K562 (cell line): ENCODE measurements around the gene ACY1. TPM values are rescaled to one million over a fixed set of nuclear protein-coding genes. Genes with fewer than 3 reads are reported as not detected.

Experiments
- ATAC-seq: fragments of 200-7000 bp; cut with Tn5 transposase; 3 replicates; pipeline ENCODE4 v1.9.1; 2020; ENCODE audit warnings: moderate library complexity
- BruUV-seq: library from RNA; stranded (reverse); fragments of 400-500 nt; replicated peaks from 2 replicates; lab custom pipeline; 2021; lab: Mats Ljungman, UMichigan
- CTCF ChIA-PET: fragments of 300-600 bp; formaldehyde crosslinking; extraction: SDS; loops from one replicate; lab custom pipeline; 2021; ENCODE audit warnings: low intra/inter-chr PET ratio; lab: Yijun Ruan, JAX
- POLR2A ChIA-PET: fragments of 300-600, 350-650 bp; sonication (Branson Sonifier 250); formaldehyde crosslinking; extraction: SDS; loops from one replicate; lab custom pipeline; 2021; ENCODE audit warnings: antibody characterized with exemption, inconsistent platforms; lab: Yijun Ruan, JAX
- DNase-seq, 4 experiments: peaks; one replicate each; pipeline versions ENCODE4 v3.0.0 to v3.0.0-alpha.2; 2011 to 2018; ENCODE audit warnings: low spot score in 3 of 4, mixed read lengths in 3 of 4; ENCODE audit errors: extremely low read depth in 1 of 4
- FAIRE-seq: peaks from 2 replicates; lab custom pipeline; 2011; peaks lifted over from hg19 to GRCh38; lab: Jason Lieb, UNC
- H2AFZ ChIP-seq: 2 replicates; pipeline ENCODE4 v1.6.0; 2011; ENCODE audit warnings: low read depth, low read length, control low read depth, inconsistent platforms
- H3K27ac ChIP-seq: fragments of 200-600 bp; 3 replicates; pipeline ENCODE4 v1.8.0; 2011; ENCODE audit warnings: low read depth, mild to moderate bottlenecking, control low read depth, inconsistent platforms, low read length, moderate library complexity, mixed read lengths; ENCODE audit errors: extremely low read depth
- H3K27me3 ChIP-seq, 2 experiments: fragments of 300-600 bp in 1 of 2; 2 replicates in 1 of 2; 3 replicates in 1 of 2; pipeline versions ENCODE4 v1.6.0 to v1.8.0; 2011; ENCODE audit warnings: inconsistent platforms in 2 of 2, low read length in 2 of 2, mild to moderate bottlenecking in 1 of 2, mixed read lengths in 1 of 2, moderate library complexity in 1 of 2; ENCODE audit not compliant: control insufficient read depth in 2 of 2, insufficient read depth in 2 of 2
- H3K36me3 ChIP-seq: fragments of 300-600 bp; 3 replicates; pipeline ENCODE4 v1.8.0; 2011; ENCODE audit warnings: mild to moderate bottlenecking, low read length, inconsistent platforms; ENCODE audit not compliant: control insufficient read depth, insufficient read depth
- H3K4me1 ChIP-seq, 2 experiments: fragments of 200-600 bp in 1 of 2; replicated peaks in 1 of 2; 2 replicates in 1 of 2; 3 replicates in 1 of 2; pipeline versions ENCODE4 v1.5.1 to v1.8.0; 2011; ENCODE audit warnings: inconsistent platforms in 2 of 2, low read length in 2 of 2, mild to moderate bottlenecking in 1 of 2, mixed read lengths in 1 of 2, moderate library complexity in 1 of 2; ENCODE audit not compliant: control insufficient read depth in 2 of 2, insufficient read depth in 2 of 2
- H3K4me2 ChIP-seq: 2 replicates; pipeline ENCODE4 v1.6.1; 2011; ENCODE audit warnings: low read length, control low read depth, inconsistent platforms, mixed read lengths; ENCODE audit not compliant: insufficient read depth
- H3K4me3 ChIP-seq: fragments of 200-600 bp; sonication (generic), shearing (Covaris generic); 2 replicates; pipeline ENCODE4 v1.5.1; 2016; ENCODE audit warnings: control low read depth, inconsistent platforms
- H3K79me2 ChIP-seq: fragments of 200-600 bp; 3 replicates; pipeline ENCODE4 v1.8.0; 2011; ENCODE audit warnings: low read length, inconsistent platforms; ENCODE audit not compliant: control insufficient read depth, insufficient read depth
- H3K9ac ChIP-seq, 2 experiments: 2 replicates each; pipeline versions ENCODE4 v1.6.0 to v1.6.1; 2011; ENCODE audit warnings: low read depth in 2 of 2, low read length in 2 of 2, control low read depth in 1 of 2, inconsistent platforms in 1 of 2, mild to moderate bottlenecking in 1 of 2, mixed read lengths in 1 of 2; ENCODE audit not compliant: insufficient read depth in 1 of 2
- H3K9me1 ChIP-seq: one replicate; pipeline ENCODE4 v1.6.0; 2011; ENCODE audit warnings: inconsistent platforms, mild to moderate bottlenecking, low read length, moderate library complexity; ENCODE audit not compliant: control insufficient read depth, insufficient read depth
- H3K9me3 ChIP-seq: replicated peaks from 2 replicates; pipeline ENCODE4 v1.5.1; 2011; ENCODE audit warnings: low read depth, low read length, inconsistent platforms; ENCODE audit not compliant: control insufficient read depth, insufficient read depth
- H4K20me1 ChIP-seq: replicated peaks from 2 replicates; pipeline ENCODE4 v1.6.1; 2011; ENCODE audit warnings: low read length, inconsistent platforms, mixed read lengths; ENCODE audit not compliant: control insufficient read depth, insufficient read depth
- CLOCK ChIP-seq: fragments of 250-450 bp; sonication (Bioruptor Pico); IDR thresholded peaks from 2 replicates; pipeline ENCODE4 v1.4.0; 2020; ENCODE audit warnings: mild to moderate bottlenecking, moderate library complexity, borderline replicate concordance
- CSDE1 ChIP-seq, 2 experiments: fragments of 450-650 bp; IDR thresholded peaks; 2 replicates each; pipeline ENCODE4 v1.6.1; 2016; ENCODE audit warnings: mild to moderate bottlenecking in 1 of 2
- DDX20 ChIP-seq: fragments of 450-650 bp; IDR thresholded peaks from 2 replicates; pipeline ENCODE4 v1.6.1; 2016; ENCODE audit warnings: missing genetic modification characterization, low read depth, mild to moderate bottlenecking, missing compliant biosample characterization, moderate library complexity
- HDGF ChIP-seq: fragments of 450-650 bp; IDR thresholded peaks from 2 replicates; pipeline ENCODE4 v1.6.1; 2016
- KAT8 ChIP-seq: fragments of 450-650 bp; IDR thresholded peaks from 2 replicates; pipeline ENCODE4 v1.6.1; 2016; ENCODE audit warnings: low read depth, mild to moderate bottlenecking
- KDM1A ChIP-seq, 2 experiments: fragments of 450-650 bp; IDR thresholded peaks; 2 replicates each; pipeline ENCODE4 v1.6.1; 2016; ENCODE audit warnings: mild to moderate bottlenecking in 2 of 2
- PHF21A ChIP-seq: fragments of 450-650 bp; IDR thresholded peaks from 2 replicates; pipeline ENCODE4 v1.6.1; 2017; ENCODE audit warnings: low read depth, borderline replicate concordance
- PML ChIP-seq: IDR thresholded peaks from 2 replicates; pipeline ENCODE4 v1.6.1; 2012; ENCODE audit warnings: low read length, inconsistent platforms
- POLR2H ChIP-seq: IDR thresholded peaks from 2 replicates; pipeline ENCODE4 v1.6.1; 2016; ENCODE audit warnings: missing genetic modification characterization, low read depth, mild to moderate bottlenecking, control low read depth, missing compliant biosample characterization, moderate library complexity
- TCFL5 ChIP-seq: fragments of 250-450 bp; sonication (Bioruptor Pico); conservative IDR thresholded peaks from 2 replicates; pipeline ENCODE4 v1.6.1; 2021; ENCODE audit warnings: mild to moderate bottlenecking, moderate library complexity, matching md5 sums
- TRIM25 ChIP-seq: fragments of 450-650 bp; IDR thresholded peaks from 2 replicates; pipeline ENCODE4 v1.7.0; 2016; ENCODE audit warnings: borderline replicate concordance
- ZNF175 ChIP-seq: fragments of 200-800 bp; sonication (Bioruptor generic); IDR thresholded peaks from 2 replicates; pipeline ENCODE4 v1.6.1; 2016; ENCODE audit warnings: low read depth, mild to moderate bottlenecking, missing genetic modification characterization, missing compliant biosample characterization
- ZNF354B ChIP-seq: fragments of 250-450 bp; sonication (Bioruptor Pico); IDR thresholded peaks from 2 replicates; pipeline ENCODE4 v1.4.0; 2020
- ZNF583 ChIP-seq: fragments of 250-450 bp; sonication (Bioruptor Pico); IDR thresholded peaks from 2 replicates; pipeline ENCODE4 v1.4.0; 2020
- ZNF696 ChIP-seq: fragments of 250-450 bp; sonication (Bioruptor Pico); conservative IDR thresholded peaks from 2 replicates; pipeline ENCODE4 v1.4.0; 2020; ENCODE audit warnings: mild to moderate bottlenecking, moderate library complexity
- WGBS: fragments of 100-300 bp; shearing (Covaris generic); methylation state at CpG from one replicate; pipeline ENCODE4 v1.1.6; 2016; ENCODE audit warnings: low coverage, mixed read lengths; ENCODE audit not compliant: insufficient coverage; ENCODE audit errors: missing lambda C conversion rate; 5-methylcytosine and 5-hydroxymethylcytosine counted together
- in situ Hi-C: fragments of 300-500 bp; cut with MboI; formaldehyde crosslinking; loops from 4 replicates; pipeline ENCODE4 v1.15.0; 2018; ENCODE audit warnings: inconsistent platforms, mixed read lengths
- intact Hi-C: fragments of 100-400 bp; cut with micrococcal nuclease; formaldehyde crosslinking; loops from 2 replicates; pipeline ENCODE4 v1.14.2; 2022
- polyA plus RNA-seq, 8 experiments: library from polyadenylated mRNA; depleted of rRNA in 4 of 8; stranded (reverse) in 5 of 8; unstranded in 3 of 8; fragments of >200 nt; fragmentation: Nextera tagmentation in 2 of 8; fragmentation: Illumina TruSeq in 1 of 8; extraction: Ambion mirVana in 2 of 8; extraction: Trizol in 1 of 8; gene quantifications; 2 replicates each; pipeline versions ENCODE4 v1.2.1 to v1.2.3, GENCODE V29; 2011 to 2014; ENCODE audit warnings: inconsistent platforms in 1 of 8, missing spikeins in 1 of 8
- total RNA-seq, 7 experiments: library from RNA; depleted of rRNA in 6 of 7; stranded (reverse); fragments of >200 nt in 6 of 7; fragmentation: Illumina TruSeq in 2 of 7; extraction: Trizol in 2 of 7; gene quantifications; 2 replicates each; pipeline versions ENCODE4 v1.2.1 to v1.2.3, GENCODE V29; 2011 to 2021; ENCODE audit warnings: low replicate concordance in 1 of 7
- TF ChIP-seq, protein P1 (sequence below): fragments of 450-650 bp; IDR thresholded peaks from 2 replicates; pipeline ENCODE4 v1.6.1; 2017; ENCODE audit warnings: antibody characterized with exemption, mild to moderate bottlenecking

Gene ACY1
- total and polyA plus RNA-seq, 9 of the 15 experiments (the other 6 are each of a cell fraction or from before 2014, with no cell fraction given) = 70.7 to 195 (median 123) TPM

GRCh38 chr3:52036222-52036694 is 52.9 kb downstream of the ACY1 start:
- no peaks in the 10 kb centered on the region for H3K9me1 ChIP-seq
- in situ Hi-C loops (no loop called here), intact Hi-C loops (no loop called here)
- POLR2A ChIA-PET = interaction anchor here (0.6 to 1.7 kb wide), 2 partner anchors 17 to 83 kb away, joined by 3 to 5 read pairs; no protein-coding TSS in a partner anchor
- H3K9ac ChIP-seq = no peak overlapping the region
- no peaks in the 10 kb centered on the region for H3K9me3 ChIP-seq
- H3K4me1 ChIP-seq = peaks cover 0 to 18% of the 10 kb centered on the region in 2 experiments; a peak in 2 of 5 replicates
- ATAC-seq (no peak), FAIRE-seq (no peak), DNase-seq (no peak)
- no peaks in the 10 kb centered on the region for H3K79me2 ChIP-seq
- H3K27me3 ChIP-seq = peaks cover 0 to 17% of the 10 kb centered on the region in 2 experiments; a peak in 2 of 5 replicates
- BruUV-seq = no TSS peak
- no peak overlapping the region for H3K4me2 ChIP-seq
- no peak overlapping the region for H3K4me3 ChIP-seq
- CTCF ChIA-PET = no interaction called here
- H3K36me3 ChIP-seq = no peaks in the 10 kb centered on the region
- no peak overlapping the region for H3K27ac ChIP-seq
- H4K20me1 ChIP-seq = no peaks in the 10 kb centered on the region; the same call in 1 of the 2 replicates
- no peak overlapping the region for H2AFZ ChIP-seq
- 21% methylated on average over 5 of the region's 5 CpGs for WGBS
- no peak for TF ChIP-seq KAT8
- TF ChIP-seq ZNF696 (CRISPR knock-in tag) = no peak
- TF ChIP-seq PML = no peak
- TF ChIP-seq HDGF = no peak
- no peak for TF ChIP-seq POLR2H (tag)
- TF ChIP-seq KDM1A (IDR thresholded peaks at IDR 0.05) = no peak
- TF ChIP-seq, protein P1, sequence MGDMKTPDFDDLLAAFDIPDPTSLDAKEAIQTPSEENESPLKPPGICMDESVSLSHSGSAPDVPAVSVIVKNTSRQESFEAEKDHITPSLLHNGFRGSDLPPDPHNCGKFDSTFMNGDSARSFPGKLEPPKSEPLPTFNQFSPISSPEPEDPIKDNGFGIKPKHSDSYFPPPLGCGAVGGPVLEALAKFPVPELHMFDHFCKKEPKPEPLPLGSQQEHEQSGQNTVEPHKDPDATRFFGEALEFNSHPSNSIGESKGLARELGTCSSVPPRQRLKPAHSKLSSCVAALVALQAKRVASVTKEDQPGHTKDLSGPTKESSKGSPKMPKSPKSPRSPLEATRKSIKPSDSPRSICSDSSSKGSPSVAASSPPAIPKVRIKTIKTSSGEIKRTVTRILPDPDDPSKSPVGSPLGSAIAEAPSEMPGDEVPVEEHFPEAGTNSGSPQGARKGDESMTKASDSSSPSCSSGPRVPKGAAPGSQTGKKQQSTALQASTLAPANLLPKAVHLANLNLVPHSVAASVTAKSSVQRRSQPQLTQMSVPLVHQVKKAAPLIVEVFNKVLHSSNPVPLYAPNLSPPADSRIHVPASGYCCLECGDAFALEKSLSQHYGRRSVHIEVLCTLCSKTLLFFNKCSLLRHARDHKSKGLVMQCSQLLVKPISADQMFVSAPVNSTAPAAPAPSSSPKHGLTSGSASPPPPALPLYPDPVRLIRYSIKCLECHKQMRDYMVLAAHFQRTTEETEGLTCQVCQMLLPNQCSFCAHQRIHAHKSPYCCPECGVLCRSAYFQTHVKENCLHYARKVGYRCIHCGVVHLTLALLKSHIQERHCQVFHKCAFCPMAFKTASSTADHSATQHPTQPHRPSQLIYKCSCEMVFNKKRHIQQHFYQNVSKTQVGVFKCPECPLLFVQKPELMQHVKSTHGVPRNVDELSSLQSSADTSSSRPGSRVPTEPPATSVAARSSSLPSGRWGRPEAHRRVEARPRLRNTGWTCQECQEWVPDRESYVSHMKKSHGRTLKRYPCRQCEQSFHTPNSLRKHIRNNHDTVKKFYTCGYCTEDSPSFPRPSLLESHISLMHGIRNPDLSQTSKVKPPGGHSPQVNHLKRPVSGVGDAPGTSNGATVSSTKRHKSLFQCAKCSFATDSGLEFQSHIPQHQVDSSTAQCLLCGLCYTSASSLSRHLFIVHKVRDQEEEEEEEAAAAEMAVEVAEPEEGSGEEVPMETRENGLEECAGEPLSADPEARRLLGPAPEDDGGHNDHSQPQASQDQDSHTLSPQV = no peak
- no peak for TF ChIP-seq PHF21A
- no peak for TF ChIP-seq ZNF175 (CRISPR knock-in tag)
- TF ChIP-seq CLOCK (CRISPR knock-in tag) = no peak
- no peak for TF ChIP-seq DDX20 (tag)
- no peak for TF ChIP-seq TCFL5
- TF ChIP-seq ZNF354B (CRISPR knock-in tag) = no peak
- TF ChIP-seq CSDE1 (IDR thresholded peaks at IDR 0.05) = no peak
- no peak for TF ChIP-seq ZNF583 (CRISPR knock-in tag)
- no peak for TF ChIP-seq TRIM25
